A549 (cell line): ENCODE measurements around the gene FAM180A. TPM values are rescaled to one million over a fixed set of nuclear protein-coding genes. Genes with fewer than 3 reads are reported as not detected.
"Not testable (repeated sequence)": the region's sequence is repeated elsewhere in the genome, so short reads cannot be mapped to it uniquely, and the experiment has no call there.

ENCODE experiments used
- ATAC-seq, 2 experiments: fragments of 200-7000 bp in 1 of 2; fragments of >200 bp in 1 of 2; cut with Nextera tagmentation in 1 of 2; cut with Tn5 transposase in 1 of 2; 3 replicates each; pipeline versions ENCODE4 v1.8.0 to v1.9.1; 2018 to 2020; ENCODE audit warnings: mild to moderate bottlenecking in 1 of 2, moderate library complexity in 1 of 2
- CTCF ChIA-PET: fragments of 300-600 bp; sonication (Branson Sonifier 250); formaldehyde crosslinking; extraction: SDS; loops from one replicate; lab custom pipeline; 2021; ENCODE audit warnings: antibody characterized with exemption, inconsistent platforms; lab: Yijun Ruan, JAX
- POLR2A ChIA-PET: fragments of 350-600 bp; formaldehyde crosslinking; extraction: SDS; loops from one replicate; lab custom pipeline; 2021; ENCODE audit warnings: antibody characterized with exemption, inconsistent platforms; lab: Yijun Ruan, JAX
- DNase-seq, 2 experiments: peaks; one replicate each; pipeline versions ENCODE4 v3.0.0 to v3.0.0-alpha.2; 2011 to 2016; ENCODE audit warnings: low read depth in 1 of 2, low spot score in 1 of 2
- FAIRE-seq: peaks from 2 replicates; lab custom pipeline; 2011; peaks lifted over from hg19 to GRCh38; lab: Jason Lieb, UNC
- H3K27ac ChIP-seq, 2 experiments: fragments of >200 bp; sonication (Bioruptor Twin); formaldehyde crosslinking; 3 replicates each; pipeline ENCODE4 v1.5.1; 2016 to 2017
- H3K4me1 ChIP-seq: fragments of >200 bp; sonication (Bioruptor Twin); formaldehyde crosslinking; 3 replicates; pipeline ENCODE4 v1.6.1; 2016
- H3K4me2 ChIP-seq: fragments of >200 bp; sonication (Bioruptor Twin); formaldehyde crosslinking; 3 replicates; pipeline ENCODE4 v1.6.1; 2016
- H3K4me3 ChIP-seq: fragments of >200 bp; sonication (Bioruptor Twin); formaldehyde crosslinking; 3 replicates; pipeline ENCODE4 v1.5.1; 2016
- H3K9me3 ChIP-seq: fragments of >200 bp; sonication (Bioruptor Twin); formaldehyde crosslinking; 3 replicates; pipeline ENCODE4 v1.6.1; 2016
- CBX2 ChIP-seq: fragments of 200-600 bp; sonication (generic); IDR thresholded peaks from 2 replicates; pipeline ENCODE4 v1.6.1; 2016; ENCODE audit warnings: low read depth, mild to moderate bottlenecking, borderline replicate concordance
- CEBPB ChIP-seq, 2 experiments: fragments of >200 bp in 1 of 2; sonication (Bioruptor Twin) in 1 of 2; formaldehyde crosslinking in 1 of 2; IDR thresholded peaks; 2 replicates each; pipeline ENCODE4 v1.6.1; 2012 to 2016
- CHD4 ChIP-seq: fragments of 200-600 bp; sonication (generic); IDR thresholded peaks from 2 replicates; pipeline ENCODE4 v1.6.1; 2016; ENCODE audit warnings: antibody characterized with exemption, mild to moderate bottlenecking, borderline replicate concordance
- ESRRA ChIP-seq: fragments of 150-350 bp; IDR thresholded peaks from 2 replicates; pipeline ENCODE4 v1.6.1; 2014; ENCODE audit warnings: mild to moderate bottlenecking, low read length, borderline replicate concordance
- HDAC2 ChIP-seq: fragments of 200-600 bp; sonication (generic); IDR thresholded peaks from 2 replicates; pipeline ENCODE4 v1.6.1; 2016
- JUN ChIP-seq, 2 experiments: fragments of >200 bp; sonication (Bioruptor Twin); formaldehyde crosslinking; IDR thresholded peaks; 2 replicates in 1 of 2; 3 replicates in 1 of 2; pipeline ENCODE4 v1.6.1; 2016 to 2017
- JUNB ChIP-seq: fragments of >200 bp; sonication (Bioruptor Twin); formaldehyde crosslinking; IDR thresholded peaks from 2 replicates; pipeline ENCODE4 v1.6.1; 2016
- KDM1A ChIP-seq: fragments of 200-600 bp; sonication (generic); IDR thresholded peaks from 2 replicates; pipeline ENCODE4 v1.6.1; 2016; ENCODE audit warnings: low read depth, mild to moderate bottlenecking
- KDM5A ChIP-seq: fragments of 200-600 bp; sonication (generic); IDR thresholded peaks from 2 replicates; pipeline ENCODE4 v1.6.1; 2016; ENCODE audit warnings: antibody characterized with exemption, mild to moderate bottlenecking
- NFE2L2 ChIP-seq: fragments of 150-350 bp; conservative IDR thresholded peaks from 2 replicates; pipeline ENCODE4 v1.6.1; 2014; ENCODE audit warnings: low read length
- NR3C1 ChIP-seq: fragments of >200 bp; sonication (Bioruptor Twin); formaldehyde crosslinking; IDR thresholded peaks from 3 replicates; pipeline ENCODE4 v1.6.1; 2017
- POLR2A ChIP-seq: IDR thresholded peaks from 2 replicates; pipeline ENCODE4 v1.6.1; 2012; ENCODE audit warnings: mild to moderate bottlenecking, low read length
- POLR2AphosphoS2 ChIP-seq: conservative IDR thresholded peaks from 2 replicates; pipeline ENCODE4 v1.6.1; 2012; ENCODE audit warnings: low read length, improper control_type of control experiment, inconsistent platforms
- RCOR1 ChIP-seq: fragments of 150-350 bp; IDR thresholded peaks from 2 replicates; pipeline ENCODE4 v1.6.1; 2014; ENCODE audit warnings: antibody characterized with exemption, low read length, low read depth
- SMC3 ChIP-seq: fragments of >200 bp; sonication (Bioruptor Twin); formaldehyde crosslinking; IDR thresholded peaks from 3 replicates; pipeline ENCODE4 v1.6.1; 2018; ENCODE audit warnings: inconsistent platforms
- ZFP36 ChIP-seq: fragments of 450-650 bp; IDR thresholded peaks from 2 replicates; pipeline ENCODE4 v1.6.1; 2014; ENCODE audit warnings: borderline replicate concordance; ENCODE audit not compliant: partially characterized antibody
- WGBS: methylation state at CpG from one replicate; pipeline ENCODE4 v1.1.6; 2017; ENCODE audit errors: missing lambda C conversion rate; 5-methylcytosine and 5-hydroxymethylcytosine counted together
- polyA plus RNA-seq, 4 experiments: library from polyadenylated mRNA; depleted of rRNA in 3 of 4; stranded (reverse); fragments of >200 nt; fragmentation: RNase III in 1 of 4; extraction: RNeasy Plus Mini Kit Qiagen cat#74134 plus additional on column Dnase treatment in 1 of 4; gene quantifications; 2 replicates in 3 of 4; 3 replicates in 1 of 4; pipeline ENCODE4 v1.2.3, GENCODE V29; 2011 to 2017
- TF ChIP-seq, protein P1 (sequence below): fragments of 250-450 bp; sonication (Bioruptor Pico); IDR thresholded peaks from 2 replicates; pipeline ENCODE4 v1.5.0; 2021; ENCODE audit warnings: mild to moderate bottlenecking, moderate library complexity, borderline replicate concordance
- TF ChIP-seq, protein P2 (sequence below): fragments of 250-450 bp; sonication (Bioruptor Pico); IDR thresholded peaks from 2 replicates; pipeline ENCODE4 v1.5.0; 2020; ENCODE audit warnings: low read depth, mild to moderate bottlenecking, moderate library complexity
- TF ChIP-seq, protein P3 (sequence below): IDR thresholded peaks from 2 replicates; pipeline ENCODE4 v1.6.1; 2012; ENCODE audit warnings: low read depth, borderline replicate concordance

FAM180A gene
- polyA plus RNA-seq, 2 of the 4 experiments (the other 2 are of a cell fraction): not detected

DNA sequence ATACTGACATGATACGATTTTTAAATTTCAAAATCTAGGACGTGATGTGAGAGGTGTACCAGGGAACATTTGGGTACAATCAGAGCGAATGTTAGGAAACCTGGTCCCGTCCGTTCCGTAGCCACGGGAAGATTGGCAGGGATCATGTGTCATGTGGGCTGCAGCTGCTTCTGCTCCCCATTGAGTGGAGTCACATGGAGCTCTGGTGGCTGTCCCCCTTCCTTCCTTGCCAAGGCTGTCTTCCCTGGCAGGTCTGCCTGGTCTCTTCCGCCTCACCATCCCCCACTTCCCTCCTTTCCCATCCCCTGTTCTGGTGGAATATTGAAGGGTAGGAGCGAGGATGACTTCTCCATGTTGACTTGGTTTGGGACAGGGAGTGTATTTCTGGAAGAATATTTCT is 33.8 kb upstream of the FAM180A start:
- Histone ChIP-seq H3K4me3 (no peak overlapping the region), H3K4me2 (no peak overlapping the region), H3K4me1 (no peaks in the 10 kb centered on the region), H3K27ac (no peak overlapping the region), H3K9me3 (peaks cover 17% of the 10 kb centered on the region)
- TF ChIP-seq, protein P1, sequence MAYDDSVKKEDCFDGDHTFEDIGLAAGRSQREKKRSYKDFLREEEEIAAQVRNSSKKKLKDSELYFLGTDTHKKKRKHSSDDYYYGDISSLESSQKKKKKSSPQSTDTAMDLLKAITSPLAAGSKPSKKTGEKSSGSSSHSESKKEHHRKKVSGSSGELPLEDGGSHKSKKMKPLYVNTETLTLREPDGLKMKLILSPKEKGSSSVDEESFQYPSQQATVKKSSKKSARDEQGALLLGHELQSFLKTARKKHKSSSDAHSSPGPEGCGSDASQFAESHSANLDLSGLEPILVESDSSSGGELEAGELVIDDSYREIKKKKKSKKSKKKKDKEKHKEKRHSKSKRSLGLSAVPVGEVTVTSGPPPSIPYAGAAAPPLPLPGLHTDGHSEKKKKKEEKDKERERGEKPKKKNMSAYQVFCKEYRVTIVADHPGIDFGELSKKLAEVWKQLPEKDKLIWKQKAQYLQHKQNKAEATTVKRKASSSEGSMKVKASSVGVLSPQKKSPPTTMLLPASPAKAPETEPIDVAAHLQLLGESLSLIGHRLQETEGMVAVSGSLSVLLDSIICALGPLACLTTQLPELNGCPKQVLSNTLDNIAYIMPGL: no peak
- no peak for TF ChIP-seq SMC3
- TF ChIP-seq, protein P2, sequence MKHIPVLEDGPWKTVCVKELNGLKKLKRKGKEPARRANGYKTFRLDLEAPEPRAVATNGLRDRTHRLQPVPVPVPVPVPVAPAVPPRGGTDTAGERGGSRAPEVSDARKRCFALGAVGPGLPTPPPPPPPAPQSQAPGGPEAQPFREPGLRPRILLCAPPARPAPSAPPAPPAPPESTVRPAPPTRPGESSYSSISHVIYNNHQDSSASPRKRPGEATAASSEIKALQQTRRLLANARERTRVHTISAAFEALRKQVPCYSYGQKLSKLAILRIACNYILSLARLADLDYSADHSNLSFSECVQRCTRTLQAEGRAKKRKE (CRISPR knock-in tag): no peak
- no peak for TF ChIP-seq ESRRA
- no peak for TF ChIP-seq JUNB
- no peak for TF ChIP-seq POLR2AphosphoS2
- no peak for TF ChIP-seq CBX2
- no peak for TF ChIP-seq NR3C1
- no peak for TF ChIP-seq CHD4
- no peak for TF ChIP-seq KDM5A
- no peak for TF ChIP-seq CEBPB (IDR thresholded peaks at IDR 0.05)
- TF ChIP-seq, protein P3, sequence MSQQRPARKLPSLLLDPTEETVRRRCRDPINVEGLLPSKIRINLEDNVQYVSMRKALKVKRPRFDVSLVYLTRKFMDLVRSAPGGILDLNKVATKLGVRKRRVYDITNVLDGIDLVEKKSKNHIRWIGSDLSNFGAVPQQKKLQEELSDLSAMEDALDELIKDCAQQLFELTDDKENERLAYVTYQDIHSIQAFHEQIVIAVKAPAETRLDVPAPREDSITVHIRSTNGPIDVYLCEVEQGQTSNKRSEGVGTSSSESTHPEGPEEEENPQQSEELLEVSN: no peak
- no peak for TF ChIP-seq RCOR1
- no peak for TF ChIP-seq ZFP36
- TF ChIP-seq POLR2A: no peak
- TF ChIP-seq JUN (IDR thresholded peaks at IDR 0.05): no peak
- ATAC-seq: no peak
- no peak for FAIRE-seq
- DNase-seq: no peak
- ChIA-PET POLR2A (no interaction called here), CTCF (no interaction called here)
- 51% methylated on average over 9 of the region's 9 CpGs for WGBS

DNA sequence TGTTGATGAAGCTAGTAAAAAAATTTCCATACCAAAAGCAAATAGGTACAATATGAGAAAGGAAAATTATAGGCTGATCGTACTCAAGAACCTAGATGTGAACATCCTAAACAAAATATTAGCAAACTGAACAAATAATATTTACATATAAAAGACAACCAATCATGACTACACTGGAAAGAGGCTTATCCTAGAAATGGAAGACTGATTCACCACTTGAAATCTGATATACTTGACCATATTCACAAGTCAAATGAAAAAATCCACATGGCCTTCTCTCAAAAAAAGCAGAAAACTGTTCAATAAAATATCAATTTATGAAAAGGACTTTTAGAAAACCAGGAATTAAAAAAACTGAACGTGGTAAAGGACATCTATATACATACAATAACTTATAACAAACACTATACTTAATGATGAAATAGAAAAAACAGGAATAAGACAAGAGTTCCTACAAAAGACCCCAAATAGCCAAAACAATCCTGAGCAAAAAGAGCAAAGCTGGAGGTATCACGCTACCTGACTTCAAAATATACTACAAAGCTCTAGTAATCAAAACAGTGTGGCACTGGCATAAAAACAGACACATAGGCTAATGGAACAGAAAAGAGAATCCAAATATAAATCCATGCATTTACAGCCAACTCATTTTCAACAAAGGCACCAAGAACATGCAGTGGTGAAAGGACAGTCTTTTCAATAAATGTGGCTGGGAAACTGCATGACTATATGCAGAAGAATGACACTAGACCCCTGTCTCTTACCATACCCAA is 29.2 kb upstream of the FAM180A start:
- 33% methylated on average over 3 of the region's 3 CpGs for WGBS
- peaks cover 18% of the 10 kb centered on the region for H3K4me1 ChIP-seq
- no peak for ATAC-seq
- no peak overlapping the region for H3K27ac ChIP-seq
- no peak overlapping the region for H3K4me2 ChIP-seq
- no peak for TF ChIP-seq NFE2L2
- TF ChIP-seq KDM1A: 0 out of 2 replicates have a peak, but pooled peaks have one; percentile 53
- TF ChIP-seq HDAC2: 0 out of 2 replicates have a peak, but pooled peaks have one; percentile 57
- ChIA-PET CTCF (interaction anchor here (1.0 to 1.7 kb wide), 3 partner anchors 13 to 26 kb away, joined by 3 to 5 read pairs (median 3); no protein-coding TSS in a partner anchor), POLR2A (no interaction called here)
- FAIRE-seq: no peak
- no peak overlapping the region for H3K4me3 ChIP-seq
- H3K9me3 ChIP-seq: peaks cover 19% of the 10 kb centered on the region
- DNase-seq: no peak

DNA sequence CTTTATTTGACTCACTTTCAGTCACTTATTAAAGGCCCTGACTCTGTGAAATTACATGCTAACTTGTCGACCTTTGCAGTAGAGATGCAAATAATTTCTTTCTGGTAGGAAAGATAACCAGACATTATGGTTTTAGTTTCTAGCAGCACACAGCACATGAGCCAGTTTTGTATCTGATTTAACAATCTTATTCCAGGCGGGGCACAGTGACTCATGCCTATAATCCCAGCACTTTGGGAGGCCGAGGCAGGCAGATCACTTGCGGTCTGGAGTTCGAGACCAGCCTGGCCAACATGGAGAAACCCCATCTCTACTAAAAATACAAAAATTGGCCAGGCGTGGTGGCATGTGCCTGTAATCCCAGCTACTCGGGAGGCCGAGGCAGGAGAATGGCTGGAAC is 27.3 kb upstream of the FAM180A start:
- POLR2A ChIA-PET, ATAC-seq, DNase-seq, H3K27ac ChIP-seq, H3K4me2 ChIP-seq, H3K4me3 ChIP-seq, FAIRE-seq: not testable (repeated sequence)
- CTCF ChIA-PET: interaction anchor here (1.0 kb wide), 1 partner anchor 10 kb away, joined by 3 read pairs; no protein-coding TSS in a partner anchor
- WGBS: 78% methylated on average over 8 of the region's 8 CpGs
- H3K4me1 ChIP-seq: peaks cover 20% of the 10 kb centered on the region
- peaks cover 19% of the 10 kb centered on the region for H3K9me3 ChIP-seq
